CD4-positive, alpha-beta T cell treated with Interleukin-21 for 1 hour (primary cell): ENCODE data around the gene STK10.
"Not testable (repeated sequence)": the region's sequence is repeated elsewhere in the genome, so short reads cannot be mapped to it uniquely, and the experiment has no call there.

Experiments
- DNase-seq: peaks from one replicate; pipeline ENCODE4 v3.0.0-alpha.2; 2020

The STK10 gene

GRCh38 chr5:172051643-172052339 lies 136.2 kb downstream of the STK10 start:
- no peak for DNase-seq

GRCh38 chr5:172050080-172050479 lies 137.9 kb downstream of the STK10 start:
- DNase-seq: no peak

- DNase-seq: no peak
Observed at GRCh38 chr5:172049226-172049796, 138.7 kb downstream of the STK10 start.

- no peak for DNase-seq
Observed at GRCh38 chr5:172048539-172049101, 139.4 kb downstream of the STK10 start.

- DNase-seq: no peak
Observed at GRCh38 chr5:172048170-172048422, 139.9 kb downstream of the STK10 start.

GRCh38 chr5:172046593-172046992 lies 141.4 kb downstream of the STK10 start:
- DNase-seq: no peak

GRCh38 chr5:172045315-172045632 lies 142.8 kb downstream of the STK10 start:
- no peak for DNase-seq

- no peak for DNase-seq
Observed at GRCh38 chr5:172044631-172045314, 143.3 kb downstream of the STK10 start.

GRCh38 chr5:172043865-172044264 lies 144.2 kb downstream of the STK10 start:
- no peak for DNase-seq

- DNase-seq: no peak
Observed at GRCh38 chr5:172042183-172042582, 145.8 kb downstream of the STK10 start.

GRCh38 chr5:172038167-172038566 lies 149.9 kb downstream of the STK10 start:
- DNase-seq: no peak

GRCh38 chr5:172035049-172035448 lies 153.0 kb downstream of the STK10 start:
- no peak for DNase-seq

GRCh38 chr5:172031894-172032461 lies 156.0 kb downstream of the STK10 start:
- DNase-seq: no peak

GRCh38 chr5:172029876-172030275 lies 158.1 kb downstream of the STK10 start:
- no peak for DNase-seq

- DNase-seq: no peak
Observed at GRCh38 chr5:172028167-172028566, 159.9 kb downstream of the STK10 start.

GRCh38 chr5:172020110-172020786 lies 167.8 kb downstream of the STK10 start:
- not testable (repeated sequence) for DNase-seq

GRCh38 chr5:172015346-172015745 lies 172.7 kb downstream of the STK10 start:
- no peak for DNase-seq

GRCh38 chr5:172010278-172010677 lies 177.7 kb downstream of the STK10 start:
- no peak for DNase-seq

GRCh38 chr5:172009536-172010270 lies 178.3 kb downstream of the STK10 start:
- DNase-seq: no peak

GRCh38 chr5:172008689-172009141 lies 179.3 kb downstream of the STK10 start:
- no peak for DNase-seq

- no peak for DNase-seq
Observed at GRCh38 chr5:172008111-172008455, 179.9 kb downstream of the STK10 start.
